ENCODE measurements around the gene ATP2A3.

GRCh38 chr17:3910420-3911270 is 53.6 kb downstream of the ATP2A3 start:
- no peak for TF ChIP-seq POLR2A (IDR thresholded peaks at IDR 0.05)
- TF ChIP-seq CTCF (IDR thresholded peaks at IDR 0.05): no peak
